GM12878 (cell line): ENCODE measurements around the gene NME7.

ENCODE experiments used
- CBX5 ChIP-seq: sonication (generic); IDR thresholded peaks from 2 replicates; pipeline ENCODE4 v1.6.1; 2016; ENCODE audit warnings: low read depth, moderate library complexity, mild to moderate bottlenecking, inconsistent platforms
- CREB1 ChIP-seq: IDR thresholded peaks from 2 replicates; pipeline ENCODE4 v1.6.1; 2012; ENCODE audit warnings: low read depth, mild to moderate bottlenecking, inconsistent platforms
- CTCF ChIP-seq, 3 experiments: IDR thresholded peaks in 2 of 3; conservative IDR thresholded peaks in 1 of 3; 2 replicates each; pipeline ENCODE4 v1.5.1; 2011; ENCODE audit warnings: low read depth in 3 of 3, low read length in 3 of 3, mild to moderate bottlenecking in 3 of 3, control low read depth in 2 of 3, moderate library complexity in 2 of 3, inconsistent platforms in 1 of 3, mixed read lengths in 1 of 3; ENCODE audit not compliant: control insufficient read depth in 2 of 3, insufficient read depth in 1 of 3; ENCODE audit errors: extremely low read depth in 1 of 3
- EZH2 ChIP-seq: IDR thresholded peaks from 2 replicates; pipeline ENCODE4 v1.6.1; 2012; ENCODE audit warnings: low read depth, mild to moderate bottlenecking, control low read depth, inconsistent platforms, low read length, borderline replicate concordance; ENCODE audit not compliant: control insufficient read depth
- POLR2A ChIP-seq: IDR thresholded peaks from 2 replicates; pipeline ENCODE4 v1.6.1; 2011; ENCODE audit warnings: low read depth, mild to moderate bottlenecking, low read length
- POLR2AphosphoS5 ChIP-seq: IDR thresholded peaks from 2 replicates; pipeline ENCODE4 v1.6.1; 2011; ENCODE audit warnings: mild to moderate bottlenecking, low read length, inconsistent platforms
- USF1 ChIP-seq: IDR thresholded peaks from 2 replicates; pipeline ENCODE4 v1.6.1; 2011; ENCODE audit warnings: borderline replicate concordance, low read depth, mild to moderate bottlenecking, moderate library complexity, mixed read lengths, low read length; ENCODE audit not compliant: insufficient read depth; ENCODE audit errors: extremely low read length

DNA sequence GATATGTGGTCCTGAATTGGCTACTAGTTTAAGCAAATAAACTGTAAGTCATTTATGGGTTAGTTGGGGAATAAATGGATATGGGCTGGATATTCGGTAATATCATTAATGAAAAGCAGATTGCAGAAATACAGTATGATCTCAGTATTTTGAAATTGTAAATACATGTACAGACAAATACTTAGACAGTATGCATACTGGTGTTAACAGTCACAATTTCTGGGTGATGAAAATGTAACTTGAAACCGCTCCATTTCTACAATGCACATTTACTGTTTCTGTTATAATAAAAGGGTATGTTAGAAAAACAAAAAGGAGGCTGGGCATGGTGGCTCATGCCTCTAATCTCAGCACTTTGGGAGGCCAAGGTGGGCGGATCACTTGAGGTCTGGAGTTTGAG lies 28.4 kb upstream of the NME7 start:
- TF ChIP-seq CBX5: no peak
- TF ChIP-seq CTCF (IDR thresholded peaks at IDR 0.05 in 2 of 3, conservative IDR thresholded peaks at IDR 0.05 in 1 of 3; ENCODE audit: control insufficient read depth in 2 of 3, extremely low read depth in 1 of 3, insufficient read depth in 1 of 3, low read depth in 3 of 3, low read length in 3 of 3): no peak
- no peak for TF ChIP-seq POLR2A
- no peak for TF ChIP-seq USF1
- no peak for TF ChIP-seq EZH2
- TF ChIP-seq POLR2AphosphoS5: no peak
- no peak for TF ChIP-seq CREB1
